GM12878 (cell line): Measurements from ENCODE around the gene NOS3. TPM values are rescaled to one million over a fixed set of nuclear protein-coding genes. Genes with fewer than 3 reads are reported as not detected.

Experiments
- ATAC-seq: fragments of 200-7000 bp; cut with Tn5 transposase; 3 replicates; pipeline ENCODE4 v1.9.1; 2020; ENCODE audit warnings: mild to moderate bottlenecking, moderate library complexity
- BruUV-seq: library from RNA; stranded (reverse); fragments of 400-500 nt; replicated peaks from 2 replicates; lab custom pipeline; 2021; lab: Mats Ljungman, UMichigan
- CTCF ChIA-PET: fragments of 300-600 bp; sonication (Branson Sonifier 250); formaldehyde crosslinking; extraction: SDS; loops from one replicate; lab custom pipeline; 2021; ENCODE audit warnings: inconsistent platforms; lab: Yijun Ruan, JAX
- POLR2A ChIA-PET: fragments of 350-600 bp; formaldehyde crosslinking; extraction: SDS; loops from one replicate; lab custom pipeline; 2021; ENCODE audit warnings: inconsistent platforms; lab: Charles Lee
- RAD21 ChIA-PET: fragments of 300-600 bp; sonication (Branson Sonifier 250); formaldehyde crosslinking; loops from one replicate; lab custom pipeline; 2023; ENCODE audit warnings: antibody characterized with exemption; ENCODE audit not compliant: unreplicated experiment; lab: Charles Lee
- SMC1A ChIA-PET: fragments of 300-600 bp; sonication (Branson Sonifier 250); formaldehyde crosslinking; loops from one replicate; lab custom pipeline; 2023; ENCODE audit not compliant: unreplicated experiment, uncharacterized antibody; lab: Charles Lee
- DNase-seq: peaks from one replicate; pipeline ENCODE4 v3.0.0-alpha.2; 2011; ENCODE audit warnings: low read depth, low spot score
- FAIRE-seq: peaks from 3 replicates; lab custom pipeline; 2011; peaks lifted over from hg19 to GRCh38; lab: Jason Lieb, UNC
- H2AFZ ChIP-seq: 2 replicates; pipeline ENCODE4 v1.6.0; 2011; ENCODE audit warnings: low read depth, low read length, control low read depth; ENCODE audit not compliant: control insufficient read depth
- H3K27ac ChIP-seq: 2 replicates; pipeline ENCODE4 v1.5.1; 2011; ENCODE audit warnings: control low read depth; ENCODE audit not compliant: control insufficient read depth, insufficient read depth
- H3K27me3 ChIP-seq, 2 experiments: replicated peaks in 1 of 2; 2 replicates each; pipeline versions ENCODE4 v1.6.0 to v1.6.1; 2011; ENCODE audit warnings: low read length in 1 of 2; ENCODE audit not compliant: control insufficient read depth in 2 of 2, insufficient read depth in 2 of 2
- H3K36me3 ChIP-seq, 2 experiments: 2 replicates each; pipeline ENCODE4 v1.5.1; 2011; ENCODE audit warnings: low read length in 1 of 2; ENCODE audit not compliant: control insufficient read depth in 2 of 2, insufficient read depth in 2 of 2
- H3K4me1 ChIP-seq: 2 replicates; pipeline ENCODE4 v1.6.1; 2011; ENCODE audit warnings: mild to moderate bottlenecking, low read length, moderate library complexity, mixed read lengths; ENCODE audit not compliant: control insufficient read depth, insufficient read depth
- H3K4me2 ChIP-seq: 2 replicates; pipeline ENCODE4 v1.6.0; 2011; ENCODE audit warnings: control low read depth; ENCODE audit not compliant: control insufficient read depth, insufficient read depth
- H3K4me3 ChIP-seq: fragments of 200-600 bp; sonication (generic); 2 replicates; pipeline ENCODE4 v1.5.1; 2016
- H3K79me2 ChIP-seq: 2 replicates; pipeline ENCODE4 v1.6.0; 2011; ENCODE audit warnings: low read length; ENCODE audit not compliant: control insufficient read depth, insufficient read depth
- H3K9ac ChIP-seq: 2 replicates; pipeline ENCODE4 v1.8.0; 2011; ENCODE audit warnings: low read length, control low read depth, mixed read lengths; ENCODE audit not compliant: control insufficient read depth, insufficient read depth
- H3K9me3 ChIP-seq: replicated peaks from 3 replicates; pipeline ENCODE4 v1.5.1; 2011; ENCODE audit warnings: mild to moderate bottlenecking, low read length; ENCODE audit not compliant: control insufficient read depth, insufficient read depth
- H4K20me1 ChIP-seq: 2 replicates; pipeline ENCODE4 v1.6.0; 2011; ENCODE audit not compliant: control insufficient read depth, insufficient read depth
- ATF2 ChIP-seq: IDR thresholded peaks from 2 replicates; pipeline ENCODE4 v1.6.1; 2012; ENCODE audit warnings: low read length, inconsistent platforms
- BCLAF1 ChIP-seq: fragments of 450-650 bp; IDR thresholded peaks from 2 replicates; pipeline ENCODE4 v1.6.1; 2017; ENCODE audit warnings: antibody characterized with exemption, mild to moderate bottlenecking, moderate library complexity
- FOXM1 ChIP-seq: IDR thresholded peaks from 2 replicates; pipeline ENCODE4 v1.6.1; 2012; ENCODE audit warnings: low read depth, mild to moderate bottlenecking, inconsistent platforms, low read length, moderate library complexity
- IRF4 ChIP-seq: IDR thresholded peaks from 2 replicates; pipeline ENCODE4 v1.6.1; 2011; ENCODE audit warnings: low read depth, low read length
- MEF2A ChIP-seq: IDR thresholded peaks from 2 replicates; pipeline ENCODE4 v1.6.1; 2011; ENCODE audit warnings: low read depth, mild to moderate bottlenecking, low read length, moderate library complexity; ENCODE audit not compliant: insufficient read depth
- RB1 ChIP-seq: fragments of 450-650 bp; formaldehyde crosslinking; IDR thresholded peaks from 2 replicates; pipeline ENCODE4 v1.6.1; 2017; ENCODE audit warnings: mild to moderate bottlenecking, borderline replicate concordance
- SIN3A ChIP-seq: IDR thresholded peaks from 2 replicates; pipeline ENCODE4 v1.6.1; 2012; ENCODE audit warnings: low read depth, low read length, improper control_type of control experiment
- ZZZ3 ChIP-seq: IDR thresholded peaks from 2 replicates; pipeline ENCODE4 v1.6.1; 2011; ENCODE audit warnings: low read depth; ENCODE audit not compliant: control insufficient read depth, insufficient read length
- WGBS: methylation state at CpG from one replicate; pipeline ENCODE4 v1.1.6; 2016; ENCODE audit warnings: low lambda C conversion rate; ENCODE audit not compliant: insufficient replicate concordance, insufficient coverage; ENCODE audit errors: missing lambda C conversion rate; 5-methylcytosine and 5-hydroxymethylcytosine counted together
- in situ Hi-C: fragments of 300-500 bp; cut with MboI; formaldehyde crosslinking; loops from 9 replicates; pipeline ENCODE4 v1.14.3; 2018; ENCODE audit warnings: mixed read lengths
- intact Hi-C: fragments of 100-400 bp; cut with micrococcal nuclease; formaldehyde crosslinking; loops from one replicate; pipeline ENCODE4 v1.14.2; 2022; ENCODE audit not compliant: unreplicated experiment
- polyA plus RNA-seq, 11 experiments: library from polyadenylated mRNA; depleted of rRNA in 4 of 11; unstranded in 6 of 11; stranded (reverse) in 5 of 11; fragments of >200 nt; fragmentation: Nextera tagmentation in 4 of 11; fragmentation: Illumina TruSeq in 1 of 11; extraction: Ambion mirVana in 4 of 11; extraction: Trizol in 1 of 11; gene quantifications; 1 replicate in 1 of 11; 2 replicates in 10 of 11; pipeline versions ENCODE4 v1.2.1 to v1.2.3, GENCODE V29; 2011 to 2016; ENCODE audit warnings: inconsistent platforms in 2 of 11, missing spikeins in 2 of 11, low read depth in 1 of 11
- total RNA-seq, 4 experiments: library from RNA; depleted of rRNA in 3 of 4; stranded (reverse); fragments of >200 nt in 3 of 4; fragmentation: Illumina TruSeq in 1 of 4; extraction: Trizol in 1 of 4; gene quantifications; 2 replicates each; pipeline versions ENCODE4 v1.2.1 to v1.2.3, GENCODE V29; 2013 to 2021

NOS3 gene
- total and polyA plus RNA-seq, 10 of the 15 experiments (the other 5 are each of a cell fraction or from before 2014, with no cell fraction given): 0.06 to 0.92 (median 0.30) TPM; not detected in 3

- no peaks in the 10 kb centered on the region for H3K36me3 ChIP-seq
- ChIA-PET RAD21 (no interaction called here), CTCF (interaction anchor here (6.0 kb wide), 1 partner anchor 15 kb away, joined by 35 read pairs; no protein-coding TSS in a partner anchor), SMC1A (no interaction called here), POLR2A (interaction anchor here (0.7 kb wide), 1 partner anchor 243 kb away, joined by 4 read pairs; no protein-coding TSS in a partner anchor)
- TF ChIP-seq RB1 (no peak), FOXM1 (no peak), ZZZ3 (no peak), BCLAF1 (no peak), MEF2A (no peak), SIN3A (no peak), ATF2 (no peak), IRF4 (no peak)
- FAIRE-seq: no peak
- H3K27ac ChIP-seq: no peak within 1 kb of the TSS
- no peaks in the 10 kb centered on the region for H3K4me1 ChIP-seq
- H3K79me2 ChIP-seq: no peaks in the 10 kb centered on the region
- no peak for DNase-seq
- no peak within 1 kb of the TSS for H3K4me3 ChIP-seq
- intact Hi-C loops: no loop called here
- WGBS: 22% methylated on average over 4 of the region's 4 CpGs
- H4K20me1 ChIP-seq: no peaks in the 10 kb centered on the region
- no peak within 1 kb of the TSS for H3K4me2 ChIP-seq
- no peak within 1 kb of the TSS for H2AFZ ChIP-seq
- no peak within 1 kb of the TSS for H3K9ac ChIP-seq
- peaks cover 2 to 4% of the 10 kb centered on the region in 2 experiments; a peak in 3 of 4 replicates for H3K27me3 ChIP-seq
- in situ Hi-C loops: no loop called here
- ATAC-seq: no peak
- H3K9me3 ChIP-seq: no peaks in the 10 kb centered on the region
- BruUV-seq: no TSS peak
Measured at GRCh38 chr7:151024435-151025056, 33.7 kb downstream of the NOS3 start, which contains the start of gene ATG9B. ATG9B (minus strand) TSS chr7:151024494; CDS start chr7:151024423, 71 bp downstream.
